ENCODE data around the gene CACNG3.

Gene CACNG3

DNA sequence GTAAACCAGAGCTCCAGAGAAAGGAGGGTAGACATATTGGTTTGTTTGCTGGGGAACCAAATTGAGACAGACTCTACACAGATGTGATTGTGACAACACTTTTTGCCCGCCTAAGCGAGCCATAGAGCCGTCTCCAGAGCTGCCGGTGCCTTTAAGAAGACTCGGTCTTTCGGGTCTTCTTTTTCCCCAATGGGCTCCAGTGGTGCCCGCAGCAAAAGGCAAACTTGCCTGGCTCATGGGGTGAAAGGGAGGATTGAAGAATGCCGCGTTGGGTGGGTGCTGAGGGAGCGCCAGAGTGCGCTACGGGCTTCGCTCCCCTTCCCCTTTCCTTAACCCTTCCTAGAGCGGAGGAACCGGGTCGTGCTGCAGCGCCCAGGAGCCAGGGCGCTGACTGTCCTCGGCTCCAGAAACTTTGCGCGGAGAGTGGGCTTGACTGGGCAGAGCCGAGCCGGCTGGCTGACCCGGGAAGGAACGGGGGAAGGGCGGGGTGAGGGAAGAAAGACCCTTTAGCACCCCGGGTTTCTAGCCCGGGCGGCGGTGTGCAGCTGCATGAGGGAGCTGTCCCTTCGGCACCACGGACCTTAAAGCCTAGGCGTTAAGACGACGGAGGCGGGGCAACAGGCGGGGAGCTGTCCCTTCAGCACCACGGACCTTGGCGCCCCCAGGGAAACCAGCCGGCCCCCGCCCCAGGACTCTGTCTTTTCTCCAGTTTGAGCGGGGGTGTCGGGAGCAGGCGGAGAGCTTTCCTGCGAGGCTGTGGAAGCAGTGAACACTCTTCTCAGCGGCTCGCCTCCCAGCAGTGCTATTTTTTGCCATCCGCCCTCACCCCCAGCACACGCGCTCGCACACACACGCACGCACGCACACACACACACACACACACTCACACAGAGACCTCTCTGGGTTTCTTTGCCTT is at the start of gene CACNG3:
Gene CACNG3 (plus strand): TSS at position 880 of the 916 bp plus-strand sequence. CDS start 420 bp downstream, outside the sequence.
- Histone ChIP-seq H2AFZ (ENCODE audit: low read depth, low read length) (no peak within 1 kb of the TSS), H3K9ac (ENCODE audit: low read length) (no peak within 1 kb of the TSS), H3K27ac (ENCODE audit: low read length) (no peak within 1 kb of the TSS), H3K4me3 (ENCODE audit: low read length) (no peak within 1 kb of the TSS), H4K20me1 (ENCODE audit: insufficient read depth, low read length) (no peaks in the 10 kb centered on the region), H3K79me2 (ENCODE audit: low read length) (no peaks in the 10 kb centered on the region), H3K36me3 (replicated peaks; ENCODE audit: low read depth, low read length) (no peaks in the 10 kb centered on the region), H3K9me3 (ENCODE audit: insufficient read depth, low read length) (no peaks in the 10 kb centered on the region), H3K27me3 (ENCODE audit: low read depth, low read length) (peaks cover 13% of the 10 kb centered on the region), H3K4me1 (ENCODE audit: low read length) (no peaks in the 10 kb centered on the region), H3K4me2 (ENCODE audit: low read length) (no peak within 1 kb of the TSS)
- TF ChIP-seq EZH2phosphoT487 (IDR thresholded peaks at IDR 0.05; ENCODE audit: low read depth) = no peak
- TF ChIP-seq, protein P1, sequence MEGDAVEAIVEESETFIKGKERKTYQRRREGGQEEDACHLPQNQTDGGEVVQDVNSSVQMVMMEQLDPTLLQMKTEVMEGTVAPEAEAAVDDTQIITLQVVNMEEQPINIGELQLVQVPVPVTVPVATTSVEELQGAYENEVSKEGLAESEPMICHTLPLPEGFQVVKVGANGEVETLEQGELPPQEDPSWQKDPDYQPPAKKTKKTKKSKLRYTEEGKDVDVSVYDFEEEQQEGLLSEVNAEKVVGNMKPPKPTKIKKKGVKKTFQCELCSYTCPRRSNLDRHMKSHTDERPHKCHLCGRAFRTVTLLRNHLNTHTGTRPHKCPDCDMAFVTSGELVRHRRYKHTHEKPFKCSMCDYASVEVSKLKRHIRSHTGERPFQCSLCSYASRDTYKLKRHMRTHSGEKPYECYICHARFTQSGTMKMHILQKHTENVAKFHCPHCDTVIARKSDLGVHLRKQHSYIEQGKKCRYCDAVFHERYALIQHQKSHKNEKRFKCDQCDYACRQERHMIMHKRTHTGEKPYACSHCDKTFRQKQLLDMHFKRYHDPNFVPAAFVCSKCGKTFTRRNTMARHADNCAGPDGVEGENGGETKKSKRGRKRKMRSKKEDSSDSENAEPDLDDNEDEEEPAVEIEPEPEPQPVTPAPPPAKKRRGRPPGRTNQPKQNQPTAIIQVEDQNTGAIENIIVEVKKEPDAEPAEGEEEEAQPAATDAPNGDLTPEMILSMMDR (IDR thresholded peaks at IDR 0.05; ENCODE audit: low read depth, low read length) = no peak

DNA sequence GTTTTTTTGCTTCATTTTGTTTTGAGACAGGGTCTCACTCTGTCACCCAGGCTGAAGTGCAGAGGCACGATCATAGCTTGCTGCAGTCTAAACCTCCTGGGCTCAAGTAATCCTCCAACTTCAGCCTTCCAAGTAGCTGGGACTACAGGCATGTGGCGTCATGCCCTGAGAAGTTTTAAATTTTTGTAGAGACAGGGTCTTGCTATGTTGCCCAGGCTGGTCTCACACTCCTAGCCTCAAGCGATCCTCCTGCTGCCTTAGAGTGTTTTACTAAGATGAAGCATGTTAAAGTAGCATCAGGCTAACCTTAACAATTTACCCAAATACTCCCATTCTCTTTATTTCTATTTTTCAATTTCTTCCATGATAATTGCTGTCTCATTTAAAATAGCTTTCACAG is 49.2 kb upstream of the CACNG3 start:
- H4K20me1 ChIP-seq (ENCODE audit: insufficient read depth, low read length) = no peaks in the 10 kb centered on the region
- no peak overlapping the region for H3K4me3 ChIP-seq (ENCODE audit: low read length)
- TF ChIP-seq, protein P1 (IDR thresholded peaks at IDR 0.05; ENCODE audit: low read depth, low read length) = no peak
- TF ChIP-seq EZH2phosphoT487 (IDR thresholded peaks at IDR 0.05; ENCODE audit: low read depth) = no peak
- H3K4me2 ChIP-seq (ENCODE audit: low read length) = no peak overlapping the region
- no peaks in the 10 kb centered on the region for H3K36me3 ChIP-seq (replicated peaks; ENCODE audit: low read depth, low read length)
- H3K27me3 ChIP-seq (ENCODE audit: low read depth, low read length) = peaks cover 10% of the 10 kb centered on the region; the same call in 1 of the 2 replicates
- no peaks in the 10 kb centered on the region for H3K9me3 ChIP-seq (ENCODE audit: insufficient read depth, low read length)
- no peaks in the 10 kb centered on the region for H3K4me1 ChIP-seq (ENCODE audit: low read length)
- no peak overlapping the region for H3K9ac ChIP-seq (ENCODE audit: low read length)
- H3K27ac ChIP-seq (ENCODE audit: low read length) = no peak overlapping the region
- no peaks in the 10 kb centered on the region for H3K79me2 ChIP-seq (ENCODE audit: low read length)
- no peak overlapping the region for H2AFZ ChIP-seq (ENCODE audit: low read depth, low read length)

DNA sequence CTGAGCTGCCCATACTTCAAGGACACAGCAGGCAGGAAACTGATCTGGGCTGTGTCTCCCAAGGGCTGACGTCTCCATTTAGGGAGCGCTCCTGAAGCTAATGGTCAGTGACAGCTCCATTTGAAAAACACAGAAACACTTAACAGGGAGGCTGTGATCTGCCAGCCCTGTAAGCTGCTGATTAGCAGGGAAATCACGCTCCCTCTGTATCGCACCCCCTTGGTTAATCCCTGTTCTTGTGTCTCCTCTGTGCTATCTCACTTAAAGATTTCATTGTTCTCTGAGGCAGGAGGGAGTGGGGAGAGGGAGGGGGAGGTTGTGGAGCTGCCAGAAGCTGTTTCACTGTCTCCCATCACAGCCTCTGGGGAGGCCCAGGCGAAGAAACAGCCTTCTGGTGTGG is 47.4 kb upstream of the CACNG3 start:
- Histone ChIP-seq H3K4me3 (ENCODE audit: low read length) (no peak overlapping the region), H3K9ac (ENCODE audit: low read length) (no peak overlapping the region), H3K36me3 (replicated peaks; ENCODE audit: low read depth, low read length) (no peaks in the 10 kb centered on the region), H3K9me3 (ENCODE audit: insufficient read depth, low read length) (no peaks in the 10 kb centered on the region), H3K27ac (ENCODE audit: low read length) (no peak overlapping the region), H2AFZ (ENCODE audit: low read depth, low read length) (no peak overlapping the region), H3K27me3 (ENCODE audit: low read depth, low read length) (peaks cover 14% of the 10 kb centered on the region; the same call in 1 of the 2 replicates), H3K4me2 (ENCODE audit: low read length) (no peak overlapping the region), H3K79me2 (ENCODE audit: low read length) (no peaks in the 10 kb centered on the region), H4K20me1 (ENCODE audit: insufficient read depth, low read length) (no peaks in the 10 kb centered on the region), H3K4me1 (ENCODE audit: low read length) (no peaks in the 10 kb centered on the region)
- TF ChIP-seq EZH2phosphoT487 (IDR thresholded peaks at IDR 0.05; ENCODE audit: low read depth) = no peak
- TF ChIP-seq, protein P1 (IDR thresholded peaks at IDR 0.05; ENCODE audit: low read depth, low read length) = no peak

DNA sequence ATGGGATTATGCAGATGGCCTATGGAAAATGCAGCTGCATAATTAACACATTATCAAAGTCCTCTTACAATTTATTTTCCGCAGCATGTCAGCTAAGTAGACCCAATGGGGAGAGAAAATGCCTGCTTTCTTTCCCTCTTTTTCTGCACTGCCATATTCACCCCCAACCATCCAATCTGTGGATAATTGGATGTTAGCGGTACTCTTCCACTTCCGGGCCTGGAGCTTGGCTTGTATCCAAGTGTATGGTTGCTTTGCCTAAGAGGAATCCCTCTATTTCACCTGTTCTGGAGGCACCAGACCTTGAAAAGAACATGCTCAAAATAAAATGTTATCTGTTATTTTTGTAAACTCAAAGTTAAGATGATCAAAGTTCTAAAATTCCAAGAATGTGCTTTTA is 41.1 kb upstream of the CACNG3 start:
- TF ChIP-seq, protein P1 (IDR thresholded peaks at IDR 0.05; ENCODE audit: low read depth, low read length) = no peak
- TF ChIP-seq EZH2phosphoT487 (IDR thresholded peaks at IDR 0.05; ENCODE audit: low read depth) = no peak
- Histone ChIP-seq H3K4me1 (ENCODE audit: low read length) (no peaks in the 10 kb centered on the region), H3K27ac (ENCODE audit: low read length) (no peak overlapping the region)

More for the DNA sequence above, 41.1 kb upstream of the CACNG3 start:
- Histone ChIP-seq H3K4me3 (ENCODE audit: low read length) (no peak overlapping the region), H3K9ac (ENCODE audit: low read length) (no peak overlapping the region), H3K36me3 (replicated peaks; ENCODE audit: low read depth, low read length) (no peaks in the 10 kb centered on the region), H4K20me1 (ENCODE audit: insufficient read depth, low read length) (no peaks in the 10 kb centered on the region), H3K4me2 (ENCODE audit: low read length) (no peak overlapping the region), H2AFZ (ENCODE audit: low read depth, low read length) (no peak overlapping the region), H3K79me2 (ENCODE audit: low read length) (no peaks in the 10 kb centered on the region), H3K9me3 (ENCODE audit: insufficient read depth, low read length) (no peaks in the 10 kb centered on the region), H3K27me3 (ENCODE audit: low read depth, low read length) (peaks cover 23% of the 10 kb centered on the region; the same call in 1 of the 2 replicates)

Measured in OCI-LY3 (cell line).